B cell (primary cell): Measurements from ENCODE around the gene NTM. TPM values are rescaled to one million over a fixed set of nuclear protein-coding genes. Genes with fewer than 3 reads are reported as not detected.

Source experiments
- ATAC-seq: fragments of 200-7000 bp; cut with Tn5 transposase; one replicate; pipeline ENCODE4 v1.10.0; 2021; ENCODE audit warnings: low read depth, mild to moderate bottlenecking, moderate number of reproducible peaks, moderate library complexity
- CTCF ChIA-PET: fragments of 350-600 bp; sonication (Branson Sonifier 250); formaldehyde crosslinking; loops from one replicate; lab custom pipeline; 2021; ENCODE audit warnings: antibody characterized with exemption, inconsistent platforms; lab: Charles Lee
- POLR2A ChIA-PET: fragments of 350-600 bp; sonication (Branson Sonifier 250); formaldehyde crosslinking; loops from one replicate; lab custom pipeline; 2021; ENCODE audit warnings: antibody characterized with exemption; lab: Charles Lee
- DNase-seq: peaks from one replicate; pipeline ENCODE4 v3.0.0; 2013
- H2AFZ ChIP-seq: 2 replicates; pipeline ENCODE4 v1.6.1; 2012; ENCODE audit warnings: mild to moderate bottlenecking, low read depth, low read length; ENCODE audit not compliant: insufficient read depth, poor library complexity, severe bottlenecking
- H3K27ac ChIP-seq, 2 donors: 1 replicate in 1 of 2; 2 replicates in 1 of 2; pipeline ENCODE4 v1.5.1; 2012 to 2013; ENCODE audit warnings: low read length in 2 of 2, mild to moderate bottlenecking in 2 of 2, moderate library complexity in 1 of 2
- H3K27me3 ChIP-seq, 4 experiments: fragments of 200-600 bp in 1 of 4; sonication (generic) in 1 of 4; replicated peaks in 1 of 4; 1 replicate in 2 of 4; 2 replicates in 2 of 4; pipeline versions ENCODE4 v1.6.1 to v1.7.0; 2013 to 2016; ENCODE audit warnings: low read length in 3 of 4, mild to moderate bottlenecking in 2 of 4, mixed read lengths in 1 of 4, moderate library complexity in 1 of 4; ENCODE audit not compliant: insufficient read depth in 4 of 4, control insufficient read depth in 3 of 4; ENCODE audit errors: control extremely low read depth in 1 of 4
- H3K36me3 ChIP-seq, 2 experiments: replicated peaks in 1 of 2; 1 replicate in 1 of 2; 2 replicates in 1 of 2; pipeline versions ENCODE4 v1.6.1 to v1.7.1; 2013; ENCODE audit warnings: low read length in 1 of 2; ENCODE audit not compliant: insufficient read depth in 2 of 2, control insufficient read depth in 1 of 2; ENCODE audit errors: control extremely low read depth in 1 of 2, extremely low read depth in 1 of 2
- H3K4me1 ChIP-seq, 2 donors: fragments of 200-600 bp in 1 of 2; sonication (generic) in 1 of 2; 1 replicate in 1 of 2; 2 replicates in 1 of 2; pipeline versions ENCODE4 v1.5.1 to v1.6.1; 2013 to 2017; ENCODE audit warnings: low read length in 2 of 2; ENCODE audit not compliant: control insufficient read depth in 2 of 2, insufficient read depth in 2 of 2
- H3K4me2 ChIP-seq: replicated peaks from 2 replicates; pipeline ENCODE3; 2012; ENCODE audit warnings: mild to moderate bottlenecking, low read depth, low read length; ENCODE audit not compliant: poor library complexity, severe bottlenecking
- H3K4me3 ChIP-seq, 5 experiments: fragments of 200-600 bp in 1 of 5; sonication (generic) in 1 of 5; 1 replicate in 3 of 5; 2 replicates in 2 of 5; pipeline versions ENCODE4 v1.5.1 to v1.7.0; 2011 to 2016; ENCODE audit warnings: low read length in 4 of 5, mild to moderate bottlenecking in 4 of 5, low read depth in 2 of 5, control low read depth in 1 of 5, moderate library complexity in 1 of 5; ENCODE audit not compliant: insufficient read depth in 1 of 5; ENCODE audit errors: control extremely low read depth in 1 of 5, extremely low read depth in 1 of 5
- H3K79me2 ChIP-seq: fragments of 200-600 bp; sonication (generic); one replicate; pipeline ENCODE4 v1.6.0; 2016; ENCODE audit warnings: low read length; ENCODE audit not compliant: control insufficient read depth, insufficient read depth
- H3K9ac ChIP-seq: fragments of 200-600 bp; sonication (generic); 2 replicates; pipeline ENCODE4 v1.6.1; 2017; ENCODE audit warnings: mild to moderate bottlenecking, low read length, moderate library complexity
- H3K9me3 ChIP-seq, 3 donors: one replicate each; pipeline versions ENCODE4 v1.6.1 to v1.7.1; 2013; ENCODE audit warnings: low read length in 2 of 3; ENCODE audit not compliant: control insufficient read depth in 2 of 3, insufficient read depth in 1 of 3; ENCODE audit errors: control extremely low read depth in 1 of 3
- H4K20me1 ChIP-seq: 2 replicates; pipeline ENCODE4 v1.6.0; 2012; ENCODE audit warnings: mild to moderate bottlenecking, low read length; ENCODE audit not compliant: insufficient read depth, control insufficient read depth, poor library complexity, severe bottlenecking
- H3K27ac Mint-ChIP-seq: one replicate; pipeline ENCODE4 v1.8.0; 2021; ENCODE audit warnings: mixed read lengths
- H3K27me3 Mint-ChIP-seq: one replicate; pipeline ENCODE4 v1.8.0; 2021; ENCODE audit warnings: mixed read lengths
- H3K4me1 Mint-ChIP-seq: one replicate; pipeline ENCODE4 v1.8.0; 2021; ENCODE audit warnings: mixed read lengths
- H3K4me3 Mint-ChIP-seq: one replicate; pipeline ENCODE4 v1.8.0; 2021; ENCODE audit warnings: mixed read lengths
- H3K9me3 Mint-ChIP-seq: one replicate; pipeline ENCODE4 v1.8.0; 2022; ENCODE audit warnings: mixed read lengths; ENCODE audit not compliant: insufficient read depth
- EZH2 ChIP-seq: IDR thresholded peaks from 2 replicates; pipeline ENCODE4 v1.6.1; 2012; ENCODE audit warnings: borderline replicate concordance, low read depth, mild to moderate bottlenecking, moderate library complexity, low read length; ENCODE audit not compliant: insufficient read depth, poor library complexity, severe bottlenecking
- WGBS: methylation state at CpG from one replicate; pipeline ENCODE4 v1.1.5; 2013; ENCODE audit warnings: missing lambda C conversion rate; ENCODE audit not compliant: insufficient coverage; 5-methylcytosine and 5-hydroxymethylcytosine counted together
- intact Hi-C: fragments of 100-400 bp; cut with micrococcal nuclease; formaldehyde crosslinking; loops from one replicate; pipeline ENCODE4 v1.10.0; 2022
- polyA plus RNA-seq: library from polyadenylated mRNA; depleted of rRNA; stranded (reverse); fragments of >200 nt; gene quantifications from 2 replicates; pipeline ENCODE4 v1.2.3, GENCODE V29; 2012
- total RNA-seq, 2 donors: library from RNA; stranded (reverse); fragments of 120-200 nt in 1 of 2; gene quantifications; 1 replicate in 1 of 2; 2 replicates in 1 of 2; pipeline versions ENCODE4 v1.2.3 to v1.2.4, GENCODE V29; 2013 to 2022
- TF ChIP-seq, protein P1 (sequence below): fragments of 200-600 bp; IDR thresholded peaks from one replicate; pipeline ENCODE4 v1.8.0; 2022; ENCODE audit warnings: antibody characterized with exemption, mild to moderate bottlenecking

Gene NTM
- total and polyA plus RNA-seq, 2 donors (not counting 1 experiment from before 2014, with no cell fraction given) = not detected

GRCh38 chr11:131977231-131977630 is 606.8 kb downstream of the NTM start:
- CTCF ChIA-PET = no interaction called here

GRCh38 chr11:131977854-131978253 is 607.4 kb downstream of the NTM start:
- Histone ChIP-seq H2AFZ (no peak overlapping the region), H4K20me1 (no peaks in the 10 kb centered on the region), H3K4me1 (no peaks in the 10 kb centered on the region), H3K9me3 (peaks cover 0 to 4% (median 0%) of the 10 kb centered on the region in 3 donors), H3K4me3 (no peak overlapping the region), H3K4me2 (no peak overlapping the region), H3K27me3 (no peaks in the 10 kb centered on the region), H3K9ac (no peak overlapping the region), H3K79me2 (no peaks in the 10 kb centered on the region), H3K27ac (no peak overlapping the region), H3K36me3 (no peaks in the 10 kb centered on the region)
- Mint-ChIP-seq H3K27me3 (no peaks in the 10 kb centered on the region), H3K9me3 (no peaks in the 10 kb centered on the region), H3K4me3 (no peak overlapping the region), H3K27ac (no peak overlapping the region), H3K4me1 (no peaks in the 10 kb centered on the region)
- ATAC-seq (no peak), DNase-seq (no peak)
- intact Hi-C loops = no loop called here
- WGBS = 94% methylated on average over 2 of the region's 3 CpGs
- ChIA-PET POLR2A (no interaction called here), CTCF (no interaction called here)
- TF ChIP-seq EZH2 = no peak
- TF ChIP-seq, protein P1, sequence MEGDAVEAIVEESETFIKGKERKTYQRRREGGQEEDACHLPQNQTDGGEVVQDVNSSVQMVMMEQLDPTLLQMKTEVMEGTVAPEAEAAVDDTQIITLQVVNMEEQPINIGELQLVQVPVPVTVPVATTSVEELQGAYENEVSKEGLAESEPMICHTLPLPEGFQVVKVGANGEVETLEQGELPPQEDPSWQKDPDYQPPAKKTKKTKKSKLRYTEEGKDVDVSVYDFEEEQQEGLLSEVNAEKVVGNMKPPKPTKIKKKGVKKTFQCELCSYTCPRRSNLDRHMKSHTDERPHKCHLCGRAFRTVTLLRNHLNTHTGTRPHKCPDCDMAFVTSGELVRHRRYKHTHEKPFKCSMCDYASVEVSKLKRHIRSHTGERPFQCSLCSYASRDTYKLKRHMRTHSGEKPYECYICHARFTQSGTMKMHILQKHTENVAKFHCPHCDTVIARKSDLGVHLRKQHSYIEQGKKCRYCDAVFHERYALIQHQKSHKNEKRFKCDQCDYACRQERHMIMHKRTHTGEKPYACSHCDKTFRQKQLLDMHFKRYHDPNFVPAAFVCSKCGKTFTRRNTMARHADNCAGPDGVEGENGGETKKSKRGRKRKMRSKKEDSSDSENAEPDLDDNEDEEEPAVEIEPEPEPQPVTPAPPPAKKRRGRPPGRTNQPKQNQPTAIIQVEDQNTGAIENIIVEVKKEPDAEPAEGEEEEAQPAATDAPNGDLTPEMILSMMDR = no peak

More at GRCh38 chr11:131977231-131977630, 606.8 kb downstream of the NTM start:
- H3K36me3 ChIP-seq = no peaks in the 10 kb centered on the region
- H3K4me1 ChIP-seq = no peaks in the 10 kb centered on the region
- ATAC-seq (no peak), DNase-seq (no peak)
- intact Hi-C loops = no loop called here
- 100% methylated on average over 5 of the region's 6 CpGs for WGBS
- H3K9ac ChIP-seq = no peak overlapping the region
- no peak overlapping the region for H2AFZ ChIP-seq
- H3K4me3 ChIP-seq = no peak overlapping the region
- no peaks in the 10 kb centered on the region for H3K9me3 Mint-ChIP-seq
- no peaks in the 10 kb centered on the region for H3K4me1 Mint-ChIP-seq
- H4K20me1 ChIP-seq = no peaks in the 10 kb centered on the region
- no peaks in the 10 kb centered on the region for H3K79me2 ChIP-seq
- H3K4me3 Mint-ChIP-seq = no peak overlapping the region
- TF ChIP-seq, protein P1 = no peak
- TF ChIP-seq EZH2 = no peak
- H3K27me3 ChIP-seq = no peaks in the 10 kb centered on the region
- no peak overlapping the region for H3K27ac Mint-ChIP-seq
- no peak overlapping the region for H3K27ac ChIP-seq
- peaks cover 0 to 4% (median 0%) of the 10 kb centered on the region in 3 donors for H3K9me3 ChIP-seq
- H3K27me3 Mint-ChIP-seq = no peaks in the 10 kb centered on the region
- POLR2A ChIA-PET = no interaction called here
- H3K4me2 ChIP-seq = no peak overlapping the region
